H9 (cell line): ENCODE data around the gene PPARA. TPM values are rescaled to one million over a fixed set of nuclear protein-coding genes. Genes with fewer than 3 reads are reported as not detected.
"Not testable (repeated sequence)": the region's sequence is repeated elsewhere in the genome, so short reads cannot be mapped to it uniquely, and the experiment has no call there.

Source experiments
- DNase-seq: peaks from one replicate; pipeline ENCODE4 v3.0.0-alpha.2; 2017
- H2AFZ ChIP-seq: one replicate; pipeline ENCODE4 v1.6.1; 2013; ENCODE audit warnings: mild to moderate bottlenecking, low read length, control low read depth, moderate library complexity
- H2AK5ac ChIP-seq: 2 replicates; pipeline ENCODE4 v1.6.1; 2013; ENCODE audit warnings: low read length, control low read depth, mixed read lengths; ENCODE audit not compliant: insufficient read length
- H2BK120ac ChIP-seq: one replicate; pipeline ENCODE4 v1.6.1; 2013; ENCODE audit warnings: low read depth, mild to moderate bottlenecking, low read length, control low read depth, inconsistent platforms; ENCODE audit not compliant: poor library complexity, severe bottlenecking
- H2BK12ac ChIP-seq: 2 replicates; pipeline ENCODE4 v1.6.1; 2013; ENCODE audit warnings: low read length, control low read depth, mixed read lengths, low read depth; ENCODE audit not compliant: insufficient read length
- H2BK15ac ChIP-seq: 2 replicates; pipeline ENCODE4 v1.6.1; 2013; ENCODE audit warnings: low read depth, low read length, control low read depth
- H2BK20ac ChIP-seq: one replicate; pipeline ENCODE4 v1.6.1; 2013; ENCODE audit warnings: low read depth, mild to moderate bottlenecking, low read length, control low read depth, inconsistent platforms; ENCODE audit not compliant: poor library complexity, severe bottlenecking
- H2BK5ac ChIP-seq: 2 replicates; pipeline ENCODE4 v1.6.1; 2013; ENCODE audit warnings: low read length, control low read depth, mixed read lengths; ENCODE audit not compliant: insufficient read length
- H3K14ac ChIP-seq: 2 replicates; pipeline ENCODE4 v1.6.1; 2013; ENCODE audit warnings: low read length, control low read depth; ENCODE audit not compliant: insufficient read depth
- H3K18ac ChIP-seq: 2 replicates; pipeline ENCODE4 v1.6.1; 2013; ENCODE audit warnings: low read depth, mild to moderate bottlenecking, mixed read lengths, low read length, control low read depth; ENCODE audit not compliant: insufficient read length
- H3K23ac ChIP-seq: 2 replicates; pipeline ENCODE4 v1.6.1; 2013; ENCODE audit warnings: low read length, control low read depth, mixed read lengths, low read depth; ENCODE audit not compliant: insufficient read length
- H3K23me2 ChIP-seq: 2 replicates; pipeline ENCODE4 v1.6.1; 2013; ENCODE audit warnings: low read depth, mild to moderate bottlenecking, mixed read lengths, low read length, control low read depth; ENCODE audit not compliant: insufficient read length, poor library complexity, severe bottlenecking
- H3K27ac ChIP-seq: 2 replicates; pipeline ENCODE4 v1.5.1; 2013; ENCODE audit warnings: low read length, control low read depth, mixed read lengths, low read depth; ENCODE audit not compliant: insufficient read length
- H3K27me3 ChIP-seq: 2 replicates; pipeline ENCODE4 v1.6.1; 2013; ENCODE audit warnings: low read length, control low read depth, inconsistent platforms; ENCODE audit not compliant: insufficient read depth
- H3K4ac ChIP-seq: 2 replicates; pipeline ENCODE4 v1.6.1; 2013; ENCODE audit warnings: low read depth, mild to moderate bottlenecking, control low read depth, inconsistent platforms, low read length, moderate library complexity
- H3K4me1 ChIP-seq: 2 replicates; pipeline ENCODE4 v1.6.1; 2013; ENCODE audit warnings: low read length, control low read depth, inconsistent platforms; ENCODE audit not compliant: insufficient read depth
- H3K4me2 ChIP-seq: 2 replicates; pipeline ENCODE4 v1.6.1; 2013; ENCODE audit warnings: low read length, control low read depth, mixed read lengths; ENCODE audit not compliant: insufficient read length, insufficient read depth
- H3K56ac ChIP-seq: 2 replicates; pipeline ENCODE4 v1.6.1; 2013; ENCODE audit warnings: low read depth, mild to moderate bottlenecking, mixed read lengths, low read length, control low read depth; ENCODE audit not compliant: insufficient read length
- H3K79me1 ChIP-seq: 2 replicates; pipeline ENCODE4 v1.6.1; 2013; ENCODE audit warnings: low read depth, mild to moderate bottlenecking, moderate library complexity, low read length, control low read depth, inconsistent platforms; ENCODE audit not compliant: insufficient read depth, poor library complexity, severe bottlenecking
- H3K79me2 ChIP-seq: 2 replicates; pipeline ENCODE4 v1.6.1; 2013; ENCODE audit warnings: low read length, control low read depth, inconsistent platforms; ENCODE audit not compliant: insufficient read depth
- H3K9ac ChIP-seq: 2 replicates; pipeline ENCODE4 v1.6.1; 2013; ENCODE audit warnings: low read length, control low read depth, mixed read lengths; ENCODE audit not compliant: insufficient read length; ENCODE audit errors: extremely low read depth
- H3K9me3 ChIP-seq: one replicate; pipeline ENCODE4 v1.6.1; 2013; ENCODE audit warnings: low read depth, low read length, inconsistent platforms; ENCODE audit not compliant: control insufficient read depth
- H3T11ph ChIP-seq: one replicate; pipeline ENCODE4 v1.6.1; 2013; ENCODE audit warnings: mild to moderate bottlenecking, low read length, control low read depth, inconsistent platforms
- H4K20me1 ChIP-seq: one replicate; pipeline ENCODE4 v1.6.1; 2013; ENCODE audit not compliant: control insufficient read depth, insufficient read length, insufficient read depth
- H4K5ac ChIP-seq: 2 replicates; pipeline ENCODE4 v1.6.1; 2013; ENCODE audit warnings: low read depth, mild to moderate bottlenecking, mixed read lengths, low read length, control low read depth; ENCODE audit not compliant: insufficient read length
- H4K8ac ChIP-seq: replicated peaks from 2 replicates; pipeline ENCODE4 v1.6.1; 2013; ENCODE audit warnings: low read length, control low read depth, mixed read lengths, low read depth; ENCODE audit not compliant: insufficient read length
- H4K91ac ChIP-seq: 2 replicates; pipeline ENCODE4 v1.6.1; 2013; ENCODE audit warnings: low read depth, mild to moderate bottlenecking, moderate library complexity, mixed read lengths, low read length, control low read depth; ENCODE audit not compliant: insufficient read length
- H3K27ac Mint-ChIP-seq, 3 experiments: 2 replicates in 2 of 3; 3 replicates in 1 of 3; pipeline ENCODE4 v1.8.0; 2020 to 2021; ENCODE audit warnings: mixed read lengths in 3 of 3, mild to moderate bottlenecking in 1 of 3, moderate library complexity in 1 of 3
- H3K27me3 Mint-ChIP-seq: 2 replicates; pipeline ENCODE4 v1.8.0; 2021; ENCODE audit warnings: low read depth, mild to moderate bottlenecking, moderate library complexity, mixed read lengths
- H3K36me3 Mint-ChIP-seq, 3 experiments: 2 replicates in 2 of 3; 3 replicates in 1 of 3; pipeline ENCODE4 v1.8.0; 2020 to 2021; ENCODE audit warnings: low read depth in 3 of 3, mixed read lengths in 3 of 3; ENCODE audit not compliant: insufficient read depth in 1 of 3
- H3K4me1 Mint-ChIP-seq, 2 experiments: 2 replicates each; pipeline ENCODE4 v1.8.0; 2020; ENCODE audit warnings: mixed read lengths in 2 of 2
- H3K4me3 Mint-ChIP-seq, 2 experiments: 2 replicates in 1 of 2; 3 replicates in 1 of 2; pipeline ENCODE4 v1.8.0; 2020 to 2021; ENCODE audit warnings: mild to moderate bottlenecking in 2 of 2, mixed read lengths in 2 of 2, moderate library complexity in 1 of 2
- H3K9me3 Mint-ChIP-seq, 2 experiments: 2 replicates in 1 of 2; 3 replicates in 1 of 2; pipeline ENCODE4 v1.8.0; 2020; ENCODE audit warnings: mild to moderate bottlenecking in 2 of 2, mixed read lengths in 2 of 2, moderate library complexity in 1 of 2
- CTCF ChIP-seq: fragments of 200-600 bp; sonication (generic); conservative IDR thresholded peaks from 3 replicates; pipeline ENCODE4 v1.8.0; 2021; ENCODE audit warnings: antibody characterized with exemption, mild to moderate bottlenecking
- WGBS: extraction: QIAGEN DNeasy Blood & Tissue Kit; methylation state at CpG from one replicate; pipeline ENCODE4 v1.1.7; 2013; ENCODE audit warnings: missing lambda C conversion rate, low lambda C conversion rate, mixed read lengths; ENCODE audit not compliant: insufficient read length; ENCODE audit errors: extremely low coverage; 5-methylcytosine and 5-hydroxymethylcytosine counted together
- total RNA-seq: library from RNA; stranded (reverse); gene quantifications from 2 replicates; pipeline ENCODE4 v1.2.1, GENCODE V29; 2021

Gene PPARA
- total RNA-seq, 1 experiment from 2014 or later: 7.3 TPM

GRCh38 chr22:46131151-46131587 is 19.2 kb upstream of the PPARA start:
- Histone ChIP-seq H3K4me1 (no peaks in the 10 kb centered on the region), H3K27me3 (no peaks in the 10 kb centered on the region), H2BK15ac (no peak overlapping the region), H4K91ac (no peak overlapping the region), H2BK20ac (no peak overlapping the region), H3K4me2 (no peak overlapping the region), H4K5ac (no peak overlapping the region), H3K23me2 (no peaks in the 10 kb centered on the region), H3K23ac (no peak overlapping the region), H3K9me3 (no peaks in the 10 kb centered on the region), H2AK5ac (no peak overlapping the region), H3K18ac (no peak overlapping the region), H4K20me1 (no peaks in the 10 kb centered on the region), H3T11ph (no peak overlapping the region), H3K9ac (no peak overlapping the region), H3K4ac (no peak overlapping the region), H2BK120ac (no peak overlapping the region), H2AFZ (no peak overlapping the region), H3K27ac (no peak overlapping the region), H3K79me2 (no peaks in the 10 kb centered on the region), H3K56ac (no peak overlapping the region), H3K79me1 (no peaks in the 10 kb centered on the region), H4K8ac (no peak overlapping the region), H2BK5ac (no peak overlapping the region), H2BK12ac (no peak overlapping the region), H3K14ac (no peak overlapping the region)
- DNase-seq: peak; percentile 85
- WGBS: no CpG with 5 or more reads among the region's 13 CpGs
- Mint-ChIP-seq H3K27ac (no peak overlapping the region; a peak in 1 of 7 replicates), H3K9me3 (no peaks in the 10 kb centered on the region), H3K4me3 (no peak overlapping the region), H3K4me1 (no peaks in the 10 kb centered on the region), H3K36me3 (no peaks in the 10 kb centered on the region), H3K27me3 (no peaks in the 10 kb centered on the region)
- TF ChIP-seq CTCF: peak; percentile 97

- not testable (repeated sequence) for H3K27ac ChIP-seq, H3K4me2 ChIP-seq, H3K56ac ChIP-seq, H2BK20ac ChIP-seq, H3K27me3 ChIP-seq, H3K79me2 ChIP-seq, H3K27ac Mint-ChIP-seq, H4K5ac ChIP-seq, H3K27me3 Mint-ChIP-seq, H4K91ac ChIP-seq, H3K9me3 ChIP-seq, H3K36me3 Mint-ChIP-seq, H3K23ac ChIP-seq, H3K18ac ChIP-seq, H3K4me1 Mint-ChIP-seq, H3K4me1 ChIP-seq, H2BK15ac ChIP-seq, H2AK5ac ChIP-seq, H3K9ac ChIP-seq, H2BK12ac ChIP-seq, H4K20me1 ChIP-seq, H3T11ph ChIP-seq, H3K14ac ChIP-seq, DNase-seq, H3K4me3 Mint-ChIP-seq, H3K9me3 Mint-ChIP-seq, H4K8ac ChIP-seq, H3K79me1 ChIP-seq, H3K23me2 ChIP-seq, H2AFZ ChIP-seq, H3K4ac ChIP-seq, H2BK5ac ChIP-seq, H2BK120ac ChIP-seq
- no CpG with 5 or more reads among the region's 12 CpGs for WGBS
Observed at GRCh38 chr22:46132193-46132829, 18.0 kb upstream of the PPARA start.
